ENCODE measurements around the gene MYH14. TPM values are rescaled to one million over a fixed set of nuclear protein-coding genes. Genes with fewer than 3 reads are reported as not detected.

Gene MYH14
- total and polyA plus RNA-seq, 10 of the 15 experiments (the other 5 are each of a cell fraction or from before 2014, with no cell fraction given), result 0.06 to 0.69 (median 0.15) TPM; not detected in 4

GRCh38 chr19:50195224-50195623, 8.2 kb upstream of the MYH14 start:
- 13% methylated on average over 5 of the region's 5 CpGs for WGBS (ENCODE audit: insufficient coverage, insufficient replicate concordance, low lambda C conversion rate, missing lambda C conversion rate)
- H3K79me2 ChIP-seq (ENCODE audit: control insufficient read depth, insufficient read depth, low read length), result no peaks in the 10 kb centered on the region
- H3K9me3 ChIP-seq (replicated peaks; ENCODE audit: control insufficient read depth, insufficient read depth, low read length), result no peaks in the 10 kb centered on the region; the same call in 2 of the 3 replicates
- ChIA-PET RAD21 (ENCODE audit: unreplicated experiment) (interaction anchor here (1.1 kb wide), 1 partner anchor 134 kb away, joined by 3 read pairs; the partner anchor contains the start of gene KCNC3), SMC1A (ENCODE audit: uncharacterized antibody, unreplicated experiment) (interaction anchor here (0.6 kb wide), 1 partner anchor 1321 kb away, joined by 3 read pairs; no protein-coding TSS in a partner anchor), POLR2A (no interaction called here), CTCF (interaction anchor here (0.8 to 1.6 kb wide), 2 partner anchors 42 to 134 kb away, joined by 3 to 4 read pairs; partner anchors contain the start of gene KCNC3)
- intact Hi-C loops (cut with micrococcal nuclease; ENCODE audit: unreplicated experiment) (no loop called here), in situ Hi-C loops (cut with MboI) (no loop called here)
- FAIRE-seq, result no peak
- no TSS peak for BruUV-seq (replicated peaks)
- DNase-seq (ENCODE audit: low read depth, low spot score), result no peak
- no peaks in the 10 kb centered on the region for H3K36me3 ChIP-seq (ENCODE audit: control insufficient read depth in 2 of 2, insufficient read depth in 2 of 2, low read length in 1 of 2)
- H3K4me3 ChIP-seq, result no peak overlapping the region
- no peak overlapping the region for H3K9ac ChIP-seq (ENCODE audit: control insufficient read depth, insufficient read depth, low read length)
- no peak for ATAC-seq
- H3K4me1 ChIP-seq (ENCODE audit: control insufficient read depth, insufficient read depth, low read length), result no peaks in the 10 kb centered on the region
- no peak overlapping the region for H3K27ac ChIP-seq (ENCODE audit: control insufficient read depth, insufficient read depth)
- no peak overlapping the region for H2AFZ ChIP-seq (ENCODE audit: control insufficient read depth, low read depth, low read length)
- no peaks in the 10 kb centered on the region for H4K20me1 ChIP-seq (ENCODE audit: control insufficient read depth, insufficient read depth)
- no peaks in the 10 kb centered on the region; a peak in 1 of 4 replicates for H3K27me3 ChIP-seq (replicated peaks in 1 of 2; ENCODE audit: control insufficient read depth in 2 of 2, insufficient read depth in 2 of 2, low read length in 1 of 2)
- no peak overlapping the region for H3K4me2 ChIP-seq (ENCODE audit: control insufficient read depth, insufficient read depth)
- no peak for TF ChIP-seq HDAC2 (IDR thresholded peaks at IDR 0.05)
- TF ChIP-seq ETV6 (conservative IDR thresholded peaks at IDR 0.05 in 1 of 2, IDR thresholded peaks at IDR 0.05 in 1 of 2; ENCODE audit: borderline replicate concordance in 1 of 2, low read depth in 1 of 2), result no peak

- FAIRE-seq (no peak), DNase-seq (ENCODE audit: low read depth, low spot score) (no peak), ATAC-seq (no peak)
- SMC1A ChIA-PET (ENCODE audit: uncharacterized antibody, unreplicated experiment), result no interaction called here
- intact Hi-C loops (cut with micrococcal nuclease; ENCODE audit: unreplicated experiment), result no loop called here
- Histone ChIP-seq H3K79me2 (ENCODE audit: control insufficient read depth, insufficient read depth, low read length) (no peaks in the 10 kb centered on the region), H3K9ac (ENCODE audit: control insufficient read depth, insufficient read depth, low read length) (no peak overlapping the region), H4K20me1 (ENCODE audit: control insufficient read depth, insufficient read depth) (no peaks in the 10 kb centered on the region), H2AFZ (ENCODE audit: control insufficient read depth, low read depth, low read length) (no peak overlapping the region), H3K4me1 (ENCODE audit: control insufficient read depth, insufficient read depth, low read length) (no peaks in the 10 kb centered on the region), H3K4me2 (ENCODE audit: control insufficient read depth, insufficient read depth) (no peak overlapping the region), H3K27me3 (replicated peaks in 1 of 2; ENCODE audit: control insufficient read depth in 2 of 2, insufficient read depth in 2 of 2, low read length in 1 of 2) (no peaks in the 10 kb centered on the region; a peak in 1 of 4 replicates), H3K4me3 (no peak overlapping the region), H3K36me3 (ENCODE audit: control insufficient read depth in 2 of 2, insufficient read depth in 2 of 2, low read length in 1 of 2) (no peaks in the 10 kb centered on the region), H3K9me3 (replicated peaks; ENCODE audit: control insufficient read depth, insufficient read depth, low read length) (no peaks in the 10 kb centered on the region), H3K27ac (ENCODE audit: control insufficient read depth, insufficient read depth) (no peak overlapping the region)
- POLR2A ChIA-PET, result no interaction called here
- CTCF ChIA-PET, result no interaction called here
- RAD21 ChIA-PET (ENCODE audit: unreplicated experiment), result no interaction called here
- no TSS peak for BruUV-seq (replicated peaks)
- in situ Hi-C loops (cut with MboI), result no loop called here
- WGBS (ENCODE audit: insufficient coverage, insufficient replicate concordance, low lambda C conversion rate, missing lambda C conversion rate), result 4% methylated on average over 4 of the region's 4 CpGs
- TF ChIP-seq YY1 (IDR thresholded peaks at IDR 0.05; ENCODE audit: low read depth, low read length) (no peak), SUPT20H (IDR thresholded peaks at IDR 0.05; ENCODE audit: borderline replicate concordance, control insufficient read depth, low read depth, low read length) (no peak), SMC3 (IDR thresholded peaks at IDR 0.05; ENCODE audit: borderline replicate concordance, low read length) (no peak), BRCA1 (IDR thresholded peaks at IDR 0.05; ENCODE audit: low read depth, low read length) (no peak), HDAC2 (IDR thresholded peaks at IDR 0.05) (no peak), KDM1A (IDR thresholded peaks at IDR 0.05; ENCODE audit: borderline replicate concordance) (no peak), CHD4 (IDR thresholded peaks at IDR 0.05) (no peak), ZBTB4 (CRISPR knock-in tag; IDR thresholded peaks at IDR 0.05) (no peak)
- TF ChIP-seq, protein P1, sequence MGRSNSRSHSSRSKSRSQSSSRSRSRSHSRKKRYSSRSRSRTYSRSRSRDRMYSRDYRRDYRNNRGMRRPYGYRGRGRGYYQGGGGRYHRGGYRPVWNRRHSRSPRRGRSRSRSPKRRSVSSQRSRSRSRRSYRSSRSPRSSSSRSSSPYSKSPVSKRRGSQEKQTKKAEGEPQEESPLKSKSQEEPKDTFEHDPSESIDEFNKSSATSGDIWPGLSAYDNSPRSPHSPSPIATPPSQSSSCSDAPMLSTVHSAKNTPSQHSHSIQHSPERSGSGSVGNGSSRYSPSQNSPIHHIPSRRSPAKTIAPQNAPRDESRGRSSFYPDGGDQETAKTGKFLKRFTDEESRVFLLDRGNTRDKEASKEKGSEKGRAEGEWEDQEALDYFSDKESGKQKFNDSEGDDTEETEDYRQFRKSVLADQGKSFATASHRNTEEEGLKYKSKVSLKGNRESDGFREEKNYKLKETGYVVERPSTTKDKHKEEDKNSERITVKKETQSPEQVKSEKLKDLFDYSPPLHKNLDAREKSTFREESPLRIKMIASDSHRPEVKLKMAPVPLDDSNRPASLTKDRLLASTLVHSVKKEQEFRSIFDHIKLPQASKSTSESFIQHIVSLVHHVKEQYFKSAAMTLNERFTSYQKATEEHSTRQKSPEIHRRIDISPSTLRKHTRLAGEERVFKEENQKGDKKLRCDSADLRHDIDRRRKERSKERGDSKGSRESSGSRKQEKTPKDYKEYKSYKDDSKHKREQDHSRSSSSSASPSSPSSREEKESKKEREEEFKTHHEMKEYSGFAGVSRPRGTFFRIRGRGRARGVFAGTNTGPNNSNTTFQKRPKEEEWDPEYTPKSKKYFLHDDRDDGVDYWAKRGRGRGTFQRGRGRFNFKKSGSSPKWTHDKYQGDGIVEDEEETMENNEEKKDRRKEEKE (IDR thresholded peaks at IDR 0.05), result no peak
Measured at GRCh38 chr19:50196322-50196932, 7.0 kb upstream of the MYH14 start.

All from GM12878 (cell line).